B cell (primary cell): ENCODE data around the gene TESK2. TPM values are rescaled to one million over a fixed set of nuclear protein-coding genes. Genes with fewer than 3 reads are reported as not detected.
A peak's percentile ranks its signal among the peaks of the same experiment; 100 is the strongest.

Experiments used
- ATAC-seq: fragments of 200-7000 bp; cut with Tn5 transposase; one replicate; pipeline ENCODE4 v1.10.0; 2021; ENCODE audit warnings: low read depth, mild to moderate bottlenecking, moderate number of reproducible peaks, moderate library complexity
- CTCF ChIA-PET: fragments of 350-600 bp; sonication (Branson Sonifier 250); formaldehyde crosslinking; loops from one replicate; lab custom pipeline; 2021; ENCODE audit warnings: antibody characterized with exemption, inconsistent platforms; lab: Charles Lee
- POLR2A ChIA-PET: fragments of 350-600 bp; sonication (Branson Sonifier 250); formaldehyde crosslinking; loops from one replicate; lab custom pipeline; 2021; ENCODE audit warnings: antibody characterized with exemption; lab: Charles Lee
- DNase-seq: peaks from one replicate; pipeline ENCODE4 v3.0.0; 2013
- H2AFZ ChIP-seq: 2 replicates; pipeline ENCODE4 v1.6.1; 2012; ENCODE audit warnings: mild to moderate bottlenecking, low read depth, low read length; ENCODE audit not compliant: insufficient read depth, poor library complexity, severe bottlenecking
- H3K27ac ChIP-seq, 2 donors: 1 replicate in 1 of 2; 2 replicates in 1 of 2; pipeline ENCODE4 v1.5.1; 2012 to 2013; ENCODE audit warnings: low read length in 2 of 2, mild to moderate bottlenecking in 2 of 2, moderate library complexity in 1 of 2
- H3K27me3 ChIP-seq, 4 experiments: fragments of 200-600 bp in 1 of 4; sonication (generic) in 1 of 4; replicated peaks in 1 of 4; 1 replicate in 2 of 4; 2 replicates in 2 of 4; pipeline versions ENCODE4 v1.6.1 to v1.7.0; 2013 to 2016; ENCODE audit warnings: low read length in 3 of 4, mild to moderate bottlenecking in 2 of 4, mixed read lengths in 1 of 4, moderate library complexity in 1 of 4; ENCODE audit not compliant: insufficient read depth in 4 of 4, control insufficient read depth in 3 of 4; ENCODE audit errors: control extremely low read depth in 1 of 4
- H3K36me3 ChIP-seq, 2 experiments: replicated peaks in 1 of 2; 1 replicate in 1 of 2; 2 replicates in 1 of 2; pipeline versions ENCODE4 v1.6.1 to v1.7.1; 2013; ENCODE audit warnings: low read length in 1 of 2; ENCODE audit not compliant: insufficient read depth in 2 of 2, control insufficient read depth in 1 of 2; ENCODE audit errors: control extremely low read depth in 1 of 2, extremely low read depth in 1 of 2
- H3K4me1 ChIP-seq, 2 donors: fragments of 200-600 bp in 1 of 2; sonication (generic) in 1 of 2; 1 replicate in 1 of 2; 2 replicates in 1 of 2; pipeline versions ENCODE4 v1.5.1 to v1.6.1; 2013 to 2017; ENCODE audit warnings: low read length in 2 of 2; ENCODE audit not compliant: control insufficient read depth in 2 of 2, insufficient read depth in 2 of 2
- H3K4me2 ChIP-seq: replicated peaks from 2 replicates; pipeline ENCODE3; 2012; ENCODE audit warnings: mild to moderate bottlenecking, low read depth, low read length; ENCODE audit not compliant: poor library complexity, severe bottlenecking
- H3K4me3 ChIP-seq, 5 experiments: fragments of 200-600 bp in 1 of 5; sonication (generic) in 1 of 5; 1 replicate in 3 of 5; 2 replicates in 2 of 5; pipeline versions ENCODE4 v1.5.1 to v1.7.0; 2011 to 2016; ENCODE audit warnings: low read length in 4 of 5, mild to moderate bottlenecking in 4 of 5, low read depth in 2 of 5, control low read depth in 1 of 5, moderate library complexity in 1 of 5; ENCODE audit not compliant: insufficient read depth in 1 of 5; ENCODE audit errors: control extremely low read depth in 1 of 5, extremely low read depth in 1 of 5
- H3K79me2 ChIP-seq: fragments of 200-600 bp; sonication (generic); one replicate; pipeline ENCODE4 v1.6.0; 2016; ENCODE audit warnings: low read length; ENCODE audit not compliant: control insufficient read depth, insufficient read depth
- H3K9ac ChIP-seq: fragments of 200-600 bp; sonication (generic); 2 replicates; pipeline ENCODE4 v1.6.1; 2017; ENCODE audit warnings: mild to moderate bottlenecking, low read length, moderate library complexity
- H3K9me3 ChIP-seq, 3 donors: one replicate each; pipeline versions ENCODE4 v1.6.1 to v1.7.1; 2013; ENCODE audit warnings: low read length in 2 of 3; ENCODE audit not compliant: control insufficient read depth in 2 of 3, insufficient read depth in 1 of 3; ENCODE audit errors: control extremely low read depth in 1 of 3
- H4K20me1 ChIP-seq: 2 replicates; pipeline ENCODE4 v1.6.0; 2012; ENCODE audit warnings: mild to moderate bottlenecking, low read length; ENCODE audit not compliant: insufficient read depth, control insufficient read depth, poor library complexity, severe bottlenecking
- H3K27ac Mint-ChIP-seq: one replicate; pipeline ENCODE4 v1.8.0; 2021; ENCODE audit warnings: mixed read lengths
- H3K27me3 Mint-ChIP-seq: one replicate; pipeline ENCODE4 v1.8.0; 2021; ENCODE audit warnings: mixed read lengths
- H3K4me1 Mint-ChIP-seq: one replicate; pipeline ENCODE4 v1.8.0; 2021; ENCODE audit warnings: mixed read lengths
- H3K4me3 Mint-ChIP-seq: one replicate; pipeline ENCODE4 v1.8.0; 2021; ENCODE audit warnings: mixed read lengths
- H3K9me3 Mint-ChIP-seq: one replicate; pipeline ENCODE4 v1.8.0; 2022; ENCODE audit warnings: mixed read lengths; ENCODE audit not compliant: insufficient read depth
- EZH2 ChIP-seq: IDR thresholded peaks from 2 replicates; pipeline ENCODE4 v1.6.1; 2012; ENCODE audit warnings: borderline replicate concordance, low read depth, mild to moderate bottlenecking, moderate library complexity, low read length; ENCODE audit not compliant: insufficient read depth, poor library complexity, severe bottlenecking
- WGBS: methylation state at CpG from one replicate; pipeline ENCODE4 v1.1.5; 2013; ENCODE audit warnings: missing lambda C conversion rate; ENCODE audit not compliant: insufficient coverage; 5-methylcytosine and 5-hydroxymethylcytosine counted together
- intact Hi-C: fragments of 100-400 bp; cut with micrococcal nuclease; formaldehyde crosslinking; loops from one replicate; pipeline ENCODE4 v1.10.0; 2022
- polyA plus RNA-seq: library from polyadenylated mRNA; depleted of rRNA; stranded (reverse); fragments of >200 nt; gene quantifications from 2 replicates; pipeline ENCODE4 v1.2.3, GENCODE V29; 2012
- total RNA-seq, 2 donors: library from RNA; stranded (reverse); fragments of 120-200 nt in 1 of 2; gene quantifications; 1 replicate in 1 of 2; 2 replicates in 1 of 2; pipeline versions ENCODE4 v1.2.3 to v1.2.4, GENCODE V29; 2013 to 2022
- TF ChIP-seq, protein P1 (sequence below): fragments of 200-600 bp; IDR thresholded peaks from one replicate; pipeline ENCODE4 v1.8.0; 2022; ENCODE audit warnings: antibody characterized with exemption, mild to moderate bottlenecking

The TESK2 gene
- total and polyA plus RNA-seq, 2 donors (not counting 1 experiment from before 2014, with no cell fraction given): 21.7 to 27.0 TPM

GRCh38 chr1:45329445-45329844 lies 161.5 kb downstream of the TESK2 start:
- H3K27ac ChIP-seq: no peak overlapping the region
- H3K79me2 ChIP-seq: no peaks in the 10 kb centered on the region
- no peak overlapping the region for H2AFZ ChIP-seq
- H3K36me3 ChIP-seq: peaks cover 0 to 37% of the 10 kb centered on the region in 2 experiments
- ChIA-PET CTCF (no interaction called here), POLR2A (interaction anchor here (0.6 to 1.4 kb wide), 2 partner anchors 11 to 26 kb away, joined by 3 to 4 read pairs; partner anchors contain the start of genes MUTYH and TOE1)
- Mint-ChIP-seq H3K4me3 (no peak overlapping the region), H3K4me1 (peaks cover 16% of the 10 kb centered on the region), H3K27me3 (no peaks in the 10 kb centered on the region), H3K27ac (no peak overlapping the region), H3K9me3 (no peaks in the 10 kb centered on the region)
- H3K9ac ChIP-seq: no peak overlapping the region
- peaks cover 8 to 20% of the 10 kb centered on the region in 2 donors for H3K4me1 ChIP-seq
- H3K4me3 ChIP-seq: no peak overlapping the region
- no peak for ATAC-seq
- no peak for DNase-seq
- TF ChIP-seq, protein P1, sequence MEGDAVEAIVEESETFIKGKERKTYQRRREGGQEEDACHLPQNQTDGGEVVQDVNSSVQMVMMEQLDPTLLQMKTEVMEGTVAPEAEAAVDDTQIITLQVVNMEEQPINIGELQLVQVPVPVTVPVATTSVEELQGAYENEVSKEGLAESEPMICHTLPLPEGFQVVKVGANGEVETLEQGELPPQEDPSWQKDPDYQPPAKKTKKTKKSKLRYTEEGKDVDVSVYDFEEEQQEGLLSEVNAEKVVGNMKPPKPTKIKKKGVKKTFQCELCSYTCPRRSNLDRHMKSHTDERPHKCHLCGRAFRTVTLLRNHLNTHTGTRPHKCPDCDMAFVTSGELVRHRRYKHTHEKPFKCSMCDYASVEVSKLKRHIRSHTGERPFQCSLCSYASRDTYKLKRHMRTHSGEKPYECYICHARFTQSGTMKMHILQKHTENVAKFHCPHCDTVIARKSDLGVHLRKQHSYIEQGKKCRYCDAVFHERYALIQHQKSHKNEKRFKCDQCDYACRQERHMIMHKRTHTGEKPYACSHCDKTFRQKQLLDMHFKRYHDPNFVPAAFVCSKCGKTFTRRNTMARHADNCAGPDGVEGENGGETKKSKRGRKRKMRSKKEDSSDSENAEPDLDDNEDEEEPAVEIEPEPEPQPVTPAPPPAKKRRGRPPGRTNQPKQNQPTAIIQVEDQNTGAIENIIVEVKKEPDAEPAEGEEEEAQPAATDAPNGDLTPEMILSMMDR: no peak
- no peak for TF ChIP-seq EZH2
- no peak overlapping the region for H3K4me2 ChIP-seq
- H3K27me3 ChIP-seq: peaks cover 0 to 5% (median 2%) of the 10 kb centered on the region in 4 experiments
- intact Hi-C loops: loop anchor here (5.0 kb wide), 1 partner anchor 473 kb away; the partner anchor contains the start of gene MAST2
- H4K20me1 ChIP-seq: no peaks in the 10 kb centered on the region
- 85% methylated on average over 4 of the region's 4 CpGs for WGBS
- H3K9me3 ChIP-seq: no peaks in the 10 kb centered on the region

DNA sequence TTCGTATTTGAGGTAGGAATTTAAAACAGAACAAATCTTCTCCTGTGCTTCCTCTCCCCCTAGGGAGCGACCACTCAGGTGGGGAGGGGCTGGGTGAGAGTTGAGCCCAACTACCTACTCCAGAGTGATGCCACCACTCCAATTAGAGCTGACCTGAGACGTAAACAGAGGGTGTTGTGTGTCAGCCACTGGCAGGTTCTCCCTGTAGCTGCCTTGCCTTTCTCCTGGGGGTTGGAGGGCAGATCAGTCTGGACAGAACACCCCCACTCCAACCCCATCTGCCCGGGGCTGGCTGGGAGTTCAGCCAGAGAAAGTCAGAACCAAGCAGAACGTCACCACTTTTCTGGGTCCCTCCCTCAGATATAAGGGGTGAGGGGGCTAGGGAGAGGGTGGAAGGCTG lies 162.3 kb downstream of the TESK2 start:
- POLR2A ChIA-PET: interaction anchor here (0.6 to 1.4 kb wide), 3 partner anchors 12 to 25 kb away, joined by 3 to 4 read pairs (median 3); partner anchors contain the start of genes MUTYH and TOE1
- Histone ChIP-seq H3K27ac (no peak overlapping the region), H3K36me3 (peaks cover 0 to 32% of the 10 kb centered on the region in 2 experiments), H3K79me2 (no peaks in the 10 kb centered on the region), H2AFZ (no peak overlapping the region), H3K27me3 (peaks cover 0 to 5% (median 2%) of the 10 kb centered on the region in 4 experiments), H3K4me1 (peaks cover 8 to 20% of the 10 kb centered on the region in 2 donors), H3K4me2 (no peak overlapping the region), H3K9me3 (no peaks in the 10 kb centered on the region), H4K20me1 (no peaks in the 10 kb centered on the region), H3K4me3 (no peak overlapping the region), H3K9ac (no peak overlapping the region)
- Mint-ChIP-seq H3K27me3 (no peaks in the 10 kb centered on the region), H3K27ac (no peak overlapping the region), H3K4me3 (peak overlapping the region; percentile 17), H3K9me3 (no peaks in the 10 kb centered on the region), H3K4me1 (peaks cover 13% of the 10 kb centered on the region)
- TF ChIP-seq EZH2: no peak
- TF ChIP-seq, protein P1: no peak
- DNase-seq (no peak), ATAC-seq (no peak)
- intact Hi-C loops: loop anchor here (5.0 kb wide), 1 partner anchor 474 kb away; the partner anchor contains the start of gene MAST2
- CTCF ChIA-PET: interaction anchor here (2.0 kb wide), 1 partner anchor 25 kb away, joined by 7 read pairs; no protein-coding TSS in a partner anchor
- 100% methylated on average over 1 of the region's 5 CpGs for WGBS
